Brain microvascular endothelial cell (primary cell): Measurements from ENCODE around the gene PLXNA3.

Experiments
- DNase-seq: peaks from one replicate; pipeline ENCODE4 v3.0.0-alpha.2; 2020
- H3K27ac ChIP-seq: fragments of 250-450 bp; sonication (Bioruptor Pico); 2 replicates; pipeline ENCODE4 v1.5.1; 2020; ENCODE audit warnings: mild to moderate bottlenecking, moderate library complexity
- H3K27me3 ChIP-seq: fragments of 250-450 bp; sonication (Bioruptor Pico); replicated peaks from 2 replicates; pipeline ENCODE4 v1.5.1; 2020; ENCODE audit warnings: mild to moderate bottlenecking
- H3K36me3 ChIP-seq: fragments of 250-450 bp; sonication (Bioruptor Pico); replicated peaks from 2 replicates; pipeline ENCODE4 v1.5.1; 2020; ENCODE audit warnings: mild to moderate bottlenecking
- H3K4me3 ChIP-seq: 2 replicates; pipeline ENCODE4 v1.5.1; 2011; ENCODE audit warnings: low read depth, mild to moderate bottlenecking, control low read depth, low read length, moderate library complexity
- CTCF ChIP-seq: IDR thresholded peaks from 2 replicates; pipeline ENCODE4 v1.5.1; 2011; ENCODE audit warnings: low read depth, mild to moderate bottlenecking, moderate library complexity, low read length, control low read depth, inconsistent platforms; ENCODE audit errors: missing control alignments
- in situ Hi-C: cut with HindIII; loops from 2 replicates; pipeline ENCODE4 v1.10.0; 2017; ENCODE audit warnings: low sequenced_read_pairs, low pct_ligation_motif_present

PLXNA3 gene

GRCh38 chrX:154468217-154468616 lies 10.1 kb downstream of the PLXNA3 start:
- TF ChIP-seq CTCF = no peak
- no peak for DNase-seq
- H3K36me3 ChIP-seq = peaks cover 22% of the 10 kb centered on the region
- no peaks in the 10 kb centered on the region for H3K27me3 ChIP-seq
- in situ Hi-C loops = no loop called here
- no peak overlapping the region for H3K4me3 ChIP-seq
- no peak overlapping the region for H3K27ac ChIP-seq

GRCh38 chrX:154469114-154469513 lies 11.0 kb downstream of the PLXNA3 start:
- in situ Hi-C loops = no loop called here
- Histone ChIP-seq H3K36me3 (peaks cover 19% of the 10 kb centered on the region), H3K27me3 (no peaks in the 10 kb centered on the region), H3K27ac (no peak overlapping the region), H3K4me3 (no peak overlapping the region)
- TF ChIP-seq CTCF = no peak
- DNase-seq = no peak

- H3K36me3 ChIP-seq = peaks cover 14% of the 10 kb centered on the region
- no peak overlapping the region for H3K4me3 ChIP-seq
- TF ChIP-seq CTCF = no peak
- no peaks in the 10 kb centered on the region for H3K27me3 ChIP-seq
- H3K27ac ChIP-seq = no peak overlapping the region
- in situ Hi-C loops = no loop called here
- DNase-seq = no peak
Observed at GRCh38 chrX:154469880-154470279, 11.8 kb downstream of the PLXNA3 start.

- Histone ChIP-seq H3K36me3 (peaks cover 12% of the 10 kb centered on the region), H3K4me3 (no peak overlapping the region), H3K27ac (no peak overlapping the region), H3K27me3 (no peaks in the 10 kb centered on the region)
- TF ChIP-seq CTCF = no peak
- in situ Hi-C loops = no loop called here
- DNase-seq = no peak
Observed at GRCh38 chrX:154470434-154470833, 12.4 kb downstream of the PLXNA3 start.

GRCh38 chrX:154470914-154471568 lies 13.0 kb downstream of the PLXNA3 start:
- in situ Hi-C loops = no loop called here
- no peak for DNase-seq
- no peak overlapping the region for H3K4me3 ChIP-seq
- TF ChIP-seq CTCF = no peak
- no peak overlapping the region for H3K27ac ChIP-seq
- peaks cover 10% of the 10 kb centered on the region for H3K36me3 ChIP-seq
- no peaks in the 10 kb centered on the region for H3K27me3 ChIP-seq
